SIG-M5 treated with dmso at 0.1 percent for 504 hours (cell line): ENCODE data around the gene YEATS4.
A peak's percentile ranks its signal among the peaks of the same experiment; 100 is the strongest.
"Not testable (repeated sequence)": the region's sequence is repeated elsewhere in the genome, so short reads cannot be mapped to it uniquely, and the experiment has no call there.

Experiments
- DNase-seq: peaks from one replicate; lab custom pipeline; 2025; ENCODE audit not compliant: unreplicated experiment; lab: John Stamatoyannopoulos, UW

The YEATS4 gene

GRCh38 chr12:69359531-69360347, at the start of gene YEATS4:
Gene YEATS4 (plus strand): TSS chr12:69359743. CDS start chr12:69359973, 230 bp downstream.
- DNase-seq: peak; percentile 98

DNA sequence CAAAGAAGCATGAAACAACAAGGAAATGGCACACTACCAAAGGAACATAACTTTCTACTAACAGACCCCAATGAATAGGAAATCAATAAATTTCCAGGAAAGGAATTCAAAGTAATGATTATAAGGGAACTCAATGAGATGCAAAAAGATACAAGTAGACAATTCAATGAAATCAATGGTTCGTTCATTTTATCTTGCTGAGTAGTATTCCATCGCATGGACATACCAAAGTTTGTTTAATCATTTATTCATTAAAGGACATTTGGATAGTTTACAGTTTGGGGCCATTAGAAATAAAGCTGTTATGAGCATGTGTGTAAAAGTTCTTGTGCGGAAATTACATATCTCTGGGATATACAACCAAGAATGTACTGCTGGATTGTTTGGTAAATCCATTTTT, 46.3 kb upstream of the YEATS4 start:
- DNase-seq: no peak

DNA sequence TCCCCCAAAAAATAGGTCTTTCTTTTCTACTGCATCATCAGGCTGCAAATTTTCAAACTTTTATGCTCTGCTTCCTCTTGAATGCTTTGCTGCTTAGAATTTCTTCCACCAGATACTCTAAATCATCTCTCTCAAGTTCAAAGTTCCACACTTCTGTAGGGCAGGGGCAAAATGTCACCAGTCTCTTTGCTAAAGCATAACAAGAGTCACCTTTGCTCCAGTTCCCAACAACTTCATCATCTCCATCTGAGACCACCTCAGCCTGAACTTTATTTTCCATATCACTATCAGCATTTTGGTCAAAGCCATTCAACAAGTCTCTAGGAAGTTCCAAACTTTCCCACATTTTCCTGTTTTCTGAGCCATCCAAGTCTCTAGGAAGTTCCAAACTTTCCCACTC, 42.8 kb upstream of the YEATS4 start:
- not testable (repeated sequence) for DNase-seq

GRCh38 chr12:69317233-69317632, 42.3 kb upstream of the YEATS4 start:
- not testable (repeated sequence) for DNase-seq

GRCh38 chr12:69318225-69318624, 41.3 kb upstream of the YEATS4 start:
- no peak for DNase-seq

- DNase-seq: peak; percentile 68
Observed at GRCh38 chr12:69321351-69321750, 38.2 kb upstream of the YEATS4 start.

GRCh38 chr12:69324797-69325466, 34.6 kb upstream of the YEATS4 start:
- peak; percentile 87 for DNase-seq

- no peak for DNase-seq
Observed at GRCh38 chr12:69328426-69328825, 31.1 kb upstream of the YEATS4 start.

DNA sequence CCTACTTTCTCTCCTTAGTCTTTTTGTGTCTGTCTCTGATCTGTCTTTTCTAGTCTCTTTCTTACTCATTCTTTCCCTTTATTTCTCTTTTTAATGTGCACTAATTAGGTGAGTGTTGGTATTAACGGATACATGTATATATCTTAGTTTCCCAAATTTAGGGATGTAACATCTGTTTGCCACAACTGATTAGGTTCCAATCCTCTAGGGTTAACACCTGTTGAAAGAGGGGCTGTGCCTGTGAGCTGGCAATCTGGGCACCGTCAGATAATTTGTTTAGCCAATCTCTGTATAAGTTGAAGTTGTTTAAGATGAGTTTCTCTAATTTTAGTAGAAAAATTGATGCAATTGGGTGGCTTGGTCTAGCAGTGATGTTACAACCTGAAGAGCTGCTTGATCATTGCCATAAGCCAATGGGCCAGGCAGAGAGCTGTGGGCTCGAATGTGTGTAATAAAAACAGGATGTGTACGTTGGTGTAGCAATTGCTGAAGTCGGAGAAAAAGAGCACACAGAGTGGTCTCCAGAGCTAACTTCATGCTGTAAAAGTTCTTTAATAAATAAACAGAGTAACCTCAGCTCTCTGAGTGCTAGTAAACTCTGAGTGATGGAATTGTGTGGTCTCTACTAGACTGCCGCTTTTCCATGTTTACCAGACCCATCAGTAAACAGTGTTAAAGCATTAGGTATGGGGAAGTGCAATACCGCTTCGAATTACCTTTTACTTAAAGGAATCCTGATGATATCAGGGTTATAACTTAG, 29.7 kb upstream of the YEATS4 start:
- peak; percentile 92 for DNase-seq

DNA sequence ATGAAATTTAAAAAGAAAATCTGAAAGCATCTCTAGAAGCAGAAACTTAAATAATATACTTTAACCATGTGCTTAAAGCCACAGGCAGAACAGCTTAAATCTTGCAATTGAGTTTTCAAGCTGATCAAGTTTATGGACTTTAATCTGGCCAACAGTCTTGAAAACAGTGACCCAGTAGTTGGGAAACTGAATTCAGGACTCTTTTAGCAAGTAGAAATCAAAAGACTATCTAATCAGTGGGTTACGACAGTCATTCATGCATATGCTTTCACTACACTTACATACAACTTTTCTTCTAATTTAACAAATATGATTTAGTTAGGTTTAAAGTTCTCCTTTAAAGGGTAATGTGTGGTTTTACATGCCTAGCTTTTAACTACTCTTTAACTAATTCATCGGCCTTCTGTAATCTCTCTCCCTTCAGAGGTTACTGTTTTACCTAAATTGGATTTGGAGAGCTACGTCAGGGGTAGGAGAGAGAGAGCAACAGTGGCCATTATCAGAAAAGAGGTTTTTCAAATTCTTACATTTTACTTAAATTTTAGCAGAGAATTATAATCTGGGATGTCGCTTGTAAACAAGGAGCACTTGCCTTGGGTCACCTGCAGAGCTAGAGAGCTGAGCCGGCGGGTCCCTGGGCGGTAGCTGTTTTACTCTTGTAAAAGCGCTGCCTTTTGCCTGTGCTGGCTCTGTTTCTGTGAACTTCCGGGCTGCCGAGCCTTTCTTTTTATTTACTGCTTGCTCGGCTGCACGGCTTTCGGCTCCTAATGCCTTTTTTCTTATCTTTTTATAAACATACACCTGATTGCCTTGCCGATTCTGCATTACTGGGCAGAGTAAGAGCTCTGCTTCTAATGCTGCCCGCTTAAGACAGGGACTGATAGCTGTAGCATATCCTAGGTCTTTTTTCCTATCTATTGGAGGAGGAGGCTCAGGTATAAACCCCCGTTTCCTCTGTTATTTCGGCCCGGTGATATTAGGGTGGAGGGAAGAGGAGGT, 28.8 kb upstream of the YEATS4 start:
- peak; percentile 47 for DNase-seq

DNA sequence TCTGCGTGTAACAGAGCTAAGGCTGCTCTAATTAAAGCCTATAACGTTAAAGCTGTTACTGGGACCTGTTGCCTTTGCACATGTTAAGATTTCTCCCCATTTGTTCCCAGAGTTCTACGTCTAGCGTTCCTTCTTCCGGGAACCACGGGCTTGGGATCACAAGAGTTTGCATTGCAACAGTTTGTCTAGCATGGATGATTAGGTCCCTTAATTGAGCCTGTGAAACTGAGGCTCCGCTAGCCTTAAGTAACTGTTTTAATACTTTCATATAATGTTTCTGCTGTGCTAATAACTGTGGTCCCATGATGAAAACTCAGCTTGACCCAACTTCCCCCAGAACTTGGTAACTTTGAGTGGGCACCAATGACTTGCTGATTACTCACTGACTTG, 28.0 kb upstream of the YEATS4 start:
- DNase-seq: no peak

DNA sequence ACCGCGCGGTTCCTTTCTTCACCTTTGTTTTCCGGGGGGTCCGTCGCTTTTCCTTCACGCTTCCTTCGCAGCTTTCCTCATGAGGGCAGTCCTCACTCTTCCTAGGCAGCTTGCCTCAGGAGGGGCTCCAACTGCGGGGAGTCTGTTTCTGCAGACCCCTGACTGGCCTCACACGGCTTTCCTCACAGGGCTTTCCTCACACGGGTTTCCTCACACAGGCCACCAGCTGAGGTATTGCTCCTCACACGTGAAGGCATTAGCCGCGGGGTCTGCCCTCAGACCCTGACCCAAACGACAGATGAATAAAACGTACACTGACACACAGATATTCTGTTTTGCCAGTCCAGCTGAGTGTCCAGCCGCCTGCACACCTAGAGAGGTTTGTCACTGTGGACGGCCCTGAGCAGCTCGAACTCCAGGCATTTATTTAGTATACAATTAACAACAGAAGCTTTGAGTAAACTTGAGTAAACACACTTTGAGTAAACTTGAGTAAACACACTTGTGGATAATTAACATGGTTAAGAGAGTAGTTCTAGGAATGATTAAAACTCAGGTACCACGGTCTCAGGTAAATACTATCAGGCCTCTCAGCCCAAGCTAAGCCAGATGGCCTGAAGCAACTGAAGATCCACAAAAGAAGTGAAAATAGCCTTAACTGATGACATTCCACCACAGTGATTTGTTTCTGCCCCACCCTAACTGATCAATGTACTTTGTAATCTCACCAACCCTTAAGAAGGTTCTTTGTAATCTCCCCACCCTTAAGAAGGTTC, 27.4 kb upstream of the YEATS4 start:
- DNase-seq: peak; percentile 83

- DNase-seq: no peak
Observed at GRCh38 chr12:69332815-69333358, 26.7 kb upstream of the YEATS4 start.

DNA sequence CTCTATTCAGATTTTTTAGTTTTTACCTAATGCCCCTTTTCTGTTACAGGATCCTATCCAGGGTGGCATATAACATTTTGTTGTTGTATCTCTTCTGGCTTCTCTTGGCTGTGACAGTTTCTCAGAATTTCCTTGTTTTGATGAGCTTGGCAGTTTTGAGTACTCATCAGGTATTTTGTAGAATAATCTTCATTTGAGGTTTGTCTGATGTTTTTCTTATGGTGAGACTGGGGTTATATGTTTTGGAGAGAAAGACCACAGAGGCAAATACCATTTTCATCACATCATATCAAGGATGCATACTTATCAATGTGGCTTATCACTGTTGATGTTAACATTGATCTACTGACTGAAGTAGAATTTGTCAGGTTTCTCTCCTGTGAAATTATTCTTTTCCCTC, 25.4 kb upstream of the YEATS4 start:
- DNase-seq: no peak

DNA sequence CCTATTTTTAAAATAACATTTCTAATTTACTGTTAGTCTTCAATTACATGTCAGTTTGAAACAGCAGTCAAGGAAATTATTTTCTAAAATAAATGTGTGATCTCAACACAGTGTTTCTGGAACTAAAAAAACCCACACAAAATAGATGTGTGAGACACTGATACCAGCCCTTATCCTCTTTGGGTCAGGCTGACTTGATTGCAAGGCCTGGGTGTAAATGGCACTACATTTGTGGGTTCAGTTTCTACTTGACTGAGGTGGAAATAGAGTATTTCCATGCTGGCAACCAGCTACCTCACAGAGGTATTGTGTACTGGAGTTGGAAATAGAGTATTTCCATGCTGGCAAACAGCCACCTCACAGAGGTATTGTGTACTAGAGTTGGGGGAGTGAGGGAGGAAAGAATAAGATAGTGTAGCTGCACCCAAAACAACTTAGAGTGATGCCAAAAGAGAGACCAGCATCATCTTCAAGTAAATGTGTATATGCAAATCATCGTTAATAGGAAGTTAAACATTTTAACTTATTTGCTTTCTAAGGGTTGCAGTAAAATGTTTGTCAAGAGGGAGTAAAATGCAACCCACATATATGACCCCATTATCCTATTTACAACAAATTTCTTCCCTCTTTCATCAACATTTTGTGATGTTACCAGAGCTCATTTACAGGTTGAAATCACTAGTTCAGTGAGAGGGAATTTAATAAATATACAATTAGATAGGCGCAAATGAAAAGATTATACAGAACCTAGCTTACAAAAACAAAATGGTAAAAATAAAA, 22.0 kb upstream of the YEATS4 start:
- DNase-seq: peak; percentile 47

DNA sequence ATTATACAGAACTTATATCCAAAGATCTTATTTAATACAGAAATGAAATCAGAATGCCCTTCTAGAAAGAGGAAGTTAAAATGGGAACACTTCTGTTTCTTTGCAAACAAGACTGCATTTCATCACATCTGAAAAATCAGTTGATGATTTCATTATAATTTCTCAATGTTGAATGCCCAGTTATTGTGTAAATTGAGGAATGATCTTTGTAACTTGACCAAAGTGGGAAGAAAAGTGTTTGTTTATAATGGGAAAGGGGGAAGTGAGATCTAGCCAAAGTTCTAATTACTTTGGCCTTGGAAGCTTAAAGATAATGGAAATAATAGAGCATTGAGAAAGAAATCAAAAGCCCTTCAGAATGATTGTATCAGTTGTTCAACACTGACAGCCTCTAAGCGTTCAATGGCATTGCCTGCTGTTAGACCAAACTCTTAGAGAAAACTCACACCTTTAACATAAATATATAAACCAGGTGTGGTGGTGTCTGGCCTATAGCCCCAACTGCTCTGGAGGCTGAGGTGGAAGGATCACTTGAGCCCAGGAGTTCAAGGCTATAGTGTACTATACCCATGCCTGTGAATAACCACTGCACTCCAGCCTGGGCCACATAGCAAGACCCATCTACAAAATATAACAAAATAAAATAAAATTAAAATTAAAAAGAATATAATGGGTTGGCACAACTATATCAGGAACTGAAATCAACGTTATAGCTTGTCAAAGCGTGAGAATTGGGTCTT, 21.3 kb upstream of the YEATS4 start:
- peak; percentile 93 for DNase-seq

- peak; percentile 16 for DNase-seq
Observed at GRCh38 chr12:69338936-69339335, 20.6 kb upstream of the YEATS4 start.

GRCh38 chr12:69339999-69340398, 19.5 kb upstream of the YEATS4 start:
- peak; percentile 31 for DNase-seq
